BJ (cell line): ENCODE data around the gene SULT1B1. TPM values are rescaled to one million over a fixed set of nuclear protein-coding genes. Genes with fewer than 3 reads are reported as not detected.

Experiments
- CTCF ChIA-PET: fragments of 350-600 bp; formaldehyde crosslinking; extraction: SDS; loops from one replicate; lab custom pipeline; 2021; ENCODE audit warnings: antibody characterized with exemption, inconsistent platforms; lab: Yijun Ruan, JAX
- POLR2A ChIA-PET: fragments of 300-600 bp; sonication (Branson Sonifier 250); formaldehyde crosslinking; extraction: SDS; loops from one replicate; lab custom pipeline; 2021; ENCODE audit warnings: antibody characterized with exemption; lab: Charles Lee
- DNase-seq: peaks from one replicate; pipeline ENCODE4 v3.0.0-alpha.2; 2011; ENCODE audit warnings: low read depth
- H3K27me3 ChIP-seq: 2 replicates; pipeline ENCODE4 v1.6.0; 2011; ENCODE audit warnings: low read length; ENCODE audit not compliant: control insufficient read depth, insufficient read depth
- H3K36me3 ChIP-seq: 2 replicates; pipeline ENCODE4 v1.5.1; 2011; ENCODE audit warnings: low read length; ENCODE audit not compliant: control insufficient read depth, insufficient read depth
- H3K4me3 ChIP-seq: 2 replicates; pipeline ENCODE4 v1.5.1; 2011; ENCODE audit warnings: low read depth, mild to moderate bottlenecking, control low read depth, low read length
- CTCF ChIP-seq: IDR thresholded peaks from 2 replicates; pipeline ENCODE4 v1.5.1; 2011; ENCODE audit warnings: low read depth, mild to moderate bottlenecking, control low read depth, inconsistent platforms, low read length, moderate library complexity; ENCODE audit not compliant: insufficient read depth
- polyA plus RNA-seq: library from polyadenylated mRNA; depleted of rRNA; stranded (reverse); fragments of >200 nt; gene quantifications from 2 replicates; pipeline ENCODE4 v1.2.3, GENCODE V29; 2011; rRNA removed

The SULT1B1 gene
- polyA plus RNA-seq, 1 experiment, result not detected

GRCh38 chr4:69689599-69689998, 70.8 kb downstream of the SULT1B1 start:
- TF ChIP-seq CTCF, result peak; percentile 42; the same call in 1 of the 2 replicates
- Histone ChIP-seq H3K27me3 (no peaks in the 10 kb centered on the region), H3K36me3 (no peaks in the 10 kb centered on the region), H3K4me3 (no peak overlapping the region)
- POLR2A ChIA-PET, result no interaction called here
- CTCF ChIA-PET, result no interaction called here
- no peak for DNase-seq

- Histone ChIP-seq H3K27me3 (no peaks in the 10 kb centered on the region), H3K4me3 (no peak overlapping the region), H3K36me3 (no peaks in the 10 kb centered on the region)
- DNase-seq, result no peak
- no peak for TF ChIP-seq CTCF
- ChIA-PET POLR2A (no interaction called here), CTCF (interaction anchor here (0.6 kb wide), 1 partner anchor 197 kb away, joined by 3 read pairs; no protein-coding TSS in a partner anchor)
Observed at GRCh38 chr4:69684804-69685203, 75.6 kb downstream of the SULT1B1 start.

Other genes starting within 250 kb of the SULT1B1 start
- gene UGT2A2, start 121.0 kb downstream of the SULT1B1 start, polyA plus RNA-seq, result not detected in 2 replicates
- not detected in 2 replicates for gene UGT2A1, start 107.4 kb downstream of the SULT1B1 start, polyA plus RNA-seq
- gene SULT1E1, start 99.5 kb upstream of the SULT1B1 start, polyA plus RNA-seq, result not detected in 2 replicates
- gene CSN1S1, start 170.4 kb upstream of the SULT1B1 start, polyA plus RNA-seq, result not detected in 2 replicates
- not detected in 2 replicates for gene CSN2, start 205.1 kb upstream of the SULT1B1 start, polyA plus RNA-seq
- not detected in 2 replicates for gene STATH, start 235.3 kb upstream of the SULT1B1 start, polyA plus RNA-seq